BE2C (cell line): ENCODE results near the gene GORASP2.

ENCODE experiments used
- DNase-seq: peaks from one replicate; pipeline ENCODE4 v3.0.0-alpha.2; 2020
- H3K27me3 ChIP-seq: fragments of 250-450 bp; sonication (Bioruptor Pico); 2 replicates; pipeline ENCODE4 v1.5.1; 2020; ENCODE audit warnings: mild to moderate bottlenecking
- H3K36me3 ChIP-seq: fragments of 250-450 bp; sonication (Bioruptor Pico); 2 replicates; pipeline ENCODE4 v1.5.1; 2020; ENCODE audit warnings: mild to moderate bottlenecking
- H3K4me1 ChIP-seq: fragments of 250-450 bp; sonication (Bioruptor Pico); 2 replicates; pipeline ENCODE4 v1.5.1; 2020
- H3K4me3 ChIP-seq: 2 replicates; pipeline ENCODE4 v1.5.1; 2011; ENCODE audit warnings: low read depth, low read length
- H3K9me3 ChIP-seq: fragments of 250-450 bp; sonication (Bioruptor Pico); 2 replicates; pipeline ENCODE4 v1.5.1; 2020
- TF ChIP-seq, protein P1 (sequence below): IDR thresholded peaks from 2 replicates; pipeline ENCODE4 v1.5.1; 2012; ENCODE audit warnings: mild to moderate bottlenecking, low read depth, low read length

GORASP2 gene

DNA sequence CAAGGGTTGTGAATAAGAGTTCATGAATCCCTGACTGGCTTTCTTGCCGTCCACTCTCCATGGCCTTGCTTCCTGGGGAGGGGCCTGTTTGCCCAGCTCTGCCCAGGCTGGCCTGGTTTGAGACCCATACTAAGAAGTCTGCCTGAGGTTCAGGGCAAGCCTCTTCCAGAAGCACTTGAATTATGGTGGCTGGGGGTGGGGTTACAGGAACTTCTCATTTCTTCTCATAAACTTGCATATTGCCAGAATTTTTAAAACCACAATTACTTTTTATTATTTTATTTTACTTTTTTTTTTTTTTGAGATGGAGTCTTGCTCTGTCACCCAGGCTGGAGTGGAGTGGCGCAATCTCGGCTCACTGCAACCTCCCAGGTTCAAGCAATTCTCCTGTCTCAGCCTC, 42.0 kb downstream of the GORASP2 start:
- TF ChIP-seq, protein P1, sequence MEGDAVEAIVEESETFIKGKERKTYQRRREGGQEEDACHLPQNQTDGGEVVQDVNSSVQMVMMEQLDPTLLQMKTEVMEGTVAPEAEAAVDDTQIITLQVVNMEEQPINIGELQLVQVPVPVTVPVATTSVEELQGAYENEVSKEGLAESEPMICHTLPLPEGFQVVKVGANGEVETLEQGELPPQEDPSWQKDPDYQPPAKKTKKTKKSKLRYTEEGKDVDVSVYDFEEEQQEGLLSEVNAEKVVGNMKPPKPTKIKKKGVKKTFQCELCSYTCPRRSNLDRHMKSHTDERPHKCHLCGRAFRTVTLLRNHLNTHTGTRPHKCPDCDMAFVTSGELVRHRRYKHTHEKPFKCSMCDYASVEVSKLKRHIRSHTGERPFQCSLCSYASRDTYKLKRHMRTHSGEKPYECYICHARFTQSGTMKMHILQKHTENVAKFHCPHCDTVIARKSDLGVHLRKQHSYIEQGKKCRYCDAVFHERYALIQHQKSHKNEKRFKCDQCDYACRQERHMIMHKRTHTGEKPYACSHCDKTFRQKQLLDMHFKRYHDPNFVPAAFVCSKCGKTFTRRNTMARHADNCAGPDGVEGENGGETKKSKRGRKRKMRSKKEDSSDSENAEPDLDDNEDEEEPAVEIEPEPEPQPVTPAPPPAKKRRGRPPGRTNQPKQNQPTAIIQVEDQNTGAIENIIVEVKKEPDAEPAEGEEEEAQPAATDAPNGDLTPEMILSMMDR = no peak
- H3K36me3 ChIP-seq = peaks cover 4% of the 10 kb centered on the region; the same call in 1 of the 2 replicates
- H3K4me3 ChIP-seq = no peak overlapping the region
- H3K27me3 ChIP-seq = no peaks in the 10 kb centered on the region
- H3K9me3 ChIP-seq = no peaks in the 10 kb centered on the region
- DNase-seq = no peak
- H3K4me1 ChIP-seq = no peaks in the 10 kb centered on the region

DNA sequence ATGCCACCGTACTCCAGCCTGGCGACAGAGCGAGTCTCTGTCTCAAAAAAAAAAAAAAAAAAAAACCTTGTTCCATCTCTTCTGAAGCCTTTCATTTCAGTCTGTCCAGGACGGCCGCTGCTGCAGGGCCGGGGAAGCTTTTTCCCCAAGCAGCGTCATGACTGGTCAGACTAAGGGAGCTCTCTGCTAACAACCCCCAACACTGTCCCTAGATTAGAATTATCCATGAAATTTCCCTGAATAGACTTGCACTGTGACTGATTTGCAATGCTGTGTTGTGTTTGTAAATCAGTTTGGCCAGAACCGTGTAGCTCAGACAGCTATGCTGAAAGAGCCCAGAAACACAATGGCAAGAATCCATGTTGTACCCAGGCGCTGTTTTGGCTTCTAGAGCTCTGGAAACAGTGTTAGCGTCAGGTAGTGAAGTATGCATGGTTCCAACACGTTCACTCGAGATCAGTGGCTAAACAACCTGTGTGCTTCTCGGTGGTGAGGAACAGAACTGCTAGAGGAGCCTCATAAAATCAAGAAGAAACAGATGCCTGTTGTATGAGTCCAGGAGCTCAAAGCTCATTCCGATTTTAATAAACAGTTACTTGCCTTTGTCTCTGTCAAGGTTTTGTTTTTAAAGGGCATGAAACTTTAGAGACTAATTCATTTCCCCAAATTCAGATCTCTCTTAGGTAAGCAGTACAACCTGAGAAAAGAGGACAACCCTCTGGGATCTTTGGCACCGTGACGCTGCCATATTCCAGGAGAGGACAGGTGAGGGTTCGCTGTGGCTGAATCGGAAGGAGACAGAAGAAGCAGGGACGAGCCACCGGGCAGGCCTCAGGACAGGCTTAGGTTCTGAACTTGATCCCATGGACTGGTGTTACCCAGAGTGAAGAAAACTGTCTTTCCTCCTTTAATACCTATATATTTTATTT, 43.5 kb downstream of the GORASP2 start:
- H3K4me3 ChIP-seq = peak overlapping the region; percentile 41
- H3K9me3 ChIP-seq = no peaks in the 10 kb centered on the region
- no peaks in the 10 kb centered on the region for H3K4me1 ChIP-seq
- H3K27me3 ChIP-seq = no peaks in the 10 kb centered on the region
- no peaks in the 10 kb centered on the region; the same call in 1 of the 2 replicates for H3K36me3 ChIP-seq
- no peak for DNase-seq
- TF ChIP-seq, protein P1 = no peak

DNA sequence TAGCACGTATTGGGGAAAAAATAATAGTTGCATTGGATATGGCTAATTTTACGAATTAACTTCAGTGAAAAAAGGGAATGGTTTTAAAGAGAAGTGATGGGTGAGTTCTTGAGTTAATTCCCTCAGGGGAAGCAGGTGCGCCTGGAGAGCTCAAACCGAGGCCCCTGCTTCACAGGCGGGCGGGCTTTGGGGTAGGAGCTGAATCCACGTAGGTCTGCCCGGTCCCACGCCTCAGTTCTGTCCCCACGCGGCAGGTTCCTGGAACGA, 44.1 kb downstream of the GORASP2 start:
- H3K4me1 ChIP-seq = no peaks in the 10 kb centered on the region
- H3K27me3 ChIP-seq = no peaks in the 10 kb centered on the region
- peak overlapping the region; percentile 41 for H3K4me3 ChIP-seq
- no peak for DNase-seq
- H3K9me3 ChIP-seq = no peaks in the 10 kb centered on the region
- TF ChIP-seq, protein P1 = no peak
- H3K36me3 ChIP-seq = no peaks in the 10 kb centered on the region; the same call in 1 of the 2 replicates

DNA sequence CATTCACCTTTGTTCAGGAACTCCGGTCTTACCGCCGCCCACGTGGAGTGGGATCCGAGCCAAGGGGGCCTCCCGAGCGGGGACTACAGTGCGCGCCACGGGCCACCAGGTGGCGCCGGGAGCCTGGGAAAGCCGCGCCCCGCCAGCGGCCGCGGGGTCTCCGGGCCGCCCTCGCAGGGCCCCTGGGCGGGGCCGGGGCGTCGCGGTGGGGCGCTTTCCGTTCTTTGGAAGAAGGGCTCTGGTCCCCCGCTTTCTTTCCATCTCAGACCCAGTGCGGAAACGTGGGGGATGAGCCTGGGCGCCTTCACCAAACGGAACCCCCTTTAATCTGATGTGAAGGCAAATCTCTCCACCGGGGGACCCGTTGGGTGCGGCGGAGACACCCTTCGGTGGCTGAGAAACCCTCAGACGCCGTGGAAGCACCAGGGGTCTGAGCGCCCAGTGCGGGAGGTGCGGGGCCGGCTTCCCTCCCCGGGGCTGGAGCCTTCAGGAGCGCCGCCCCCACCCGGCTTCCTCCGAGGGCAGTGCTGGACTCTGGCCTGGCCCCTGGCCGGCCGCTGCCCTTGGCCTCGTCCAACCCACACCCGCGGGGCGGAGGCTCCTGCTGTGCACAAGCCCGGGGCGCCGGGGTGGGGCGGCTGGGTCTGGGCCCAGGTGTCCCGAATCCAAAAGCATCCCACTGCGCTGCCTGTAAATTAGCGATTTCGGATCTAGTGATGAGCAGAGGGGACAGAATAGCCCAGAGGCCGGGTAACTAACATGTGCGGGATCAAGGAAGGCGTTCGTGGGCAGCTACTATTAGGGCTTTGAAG, 44.6 kb downstream of the GORASP2 start:
- no peaks in the 10 kb centered on the region for H3K9me3 ChIP-seq
- H3K4me1 ChIP-seq = no peaks in the 10 kb centered on the region
- TF ChIP-seq, protein P1 = peak; percentile 52
- peak overlapping the region; percentile 68 for H3K4me3 ChIP-seq
- no peaks in the 10 kb centered on the region for H3K36me3 ChIP-seq
- no peaks in the 10 kb centered on the region for H3K27me3 ChIP-seq
- peak; percentile 77 for DNase-seq

DNA sequence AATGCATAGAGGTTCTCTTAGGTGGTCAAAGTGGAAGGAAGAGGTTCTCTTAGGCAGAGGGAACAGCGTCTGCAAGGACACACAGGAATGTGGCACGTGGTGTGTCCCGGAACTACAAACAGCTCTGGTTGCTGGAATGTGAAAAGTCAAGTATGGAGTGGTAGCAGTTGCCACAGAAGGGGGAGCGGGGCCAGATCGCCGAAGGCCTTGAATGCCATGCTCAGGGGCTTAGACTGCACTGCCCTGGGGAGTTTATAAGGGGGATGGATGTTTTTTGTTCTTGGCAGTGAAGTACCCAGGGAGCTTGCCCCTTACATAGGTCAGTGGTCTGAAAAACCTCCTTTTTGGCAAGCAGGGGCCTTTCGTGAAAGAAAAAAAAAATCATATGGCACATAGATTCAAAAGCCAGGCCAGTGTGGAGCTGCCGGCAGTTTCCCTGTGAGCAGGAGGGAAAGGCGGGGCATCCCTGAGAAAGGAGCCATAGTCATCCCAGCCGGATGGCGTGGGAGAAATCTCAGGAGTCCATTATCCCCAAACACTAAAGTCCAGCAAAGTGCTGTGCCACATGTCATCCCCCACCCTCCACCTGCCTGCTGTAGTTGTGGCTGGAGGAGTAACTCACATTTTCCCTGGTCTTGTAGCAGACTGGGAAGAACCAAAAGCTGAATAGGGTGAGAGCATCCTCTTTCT, 45.4 kb downstream of the GORASP2 start:
- TF ChIP-seq, protein P1 = no peak
- H3K4me1 ChIP-seq = no peaks in the 10 kb centered on the region
- H3K27me3 ChIP-seq = no peaks in the 10 kb centered on the region
- no peak for DNase-seq
- no peaks in the 10 kb centered on the region for H3K36me3 ChIP-seq
- H3K4me3 ChIP-seq = peak overlapping the region; percentile 68; the same call in 1 of the 2 replicates
- no peaks in the 10 kb centered on the region for H3K9me3 ChIP-seq
